ENCODE measurements around the gene MYO19.
"Not testable (repeated sequence)": the region's sequence is repeated elsewhere in the genome, so short reads cannot be mapped to it uniquely, and the experiment has no call there.

The MYO19 gene

GRCh38 chr17:36527621-36528250 lies 6.9 kb downstream of the MYO19 start:
- DNase-seq = peak; percentile 59

GRCh38 chr17:36525888-36526287 lies 8.8 kb downstream of the MYO19 start:
- peak; percentile 27 for DNase-seq

- peak; percentile 50 for DNase-seq
Measured at GRCh38 chr17:36525113-36525512, 9.6 kb downstream of the MYO19 start.

- peak; percentile 61 for DNase-seq
Measured at GRCh38 chr17:36524428-36524876, 10.2 kb downstream of the MYO19 start.

- DNase-seq = no peak
Measured at GRCh38 chr17:36523113-36523512, 11.6 kb downstream of the MYO19 start.

GRCh38 chr17:36515837-36516236 lies 18.8 kb downstream of the MYO19 start:
- peak; percentile 44 for DNase-seq

- peak; percentile 27 for DNase-seq
Measured at GRCh38 chr17:36514856-36515255, 19.8 kb downstream of the MYO19 start.

GRCh38 chr17:36512641-36513040 lies 22.0 kb downstream of the MYO19 start:
- DNase-seq = peak; percentile 33

GRCh38 chr17:36511216-36511615 lies 23.5 kb downstream of the MYO19 start:
- no peak for DNase-seq

GRCh38 chr17:36510636-36511035 lies 24.0 kb downstream of the MYO19 start:
- no peak for DNase-seq

- no peak for DNase-seq
Measured at GRCh38 chr17:36509272-36509985, 25.2 kb downstream of the MYO19 start.

GRCh38 chr17:36508439-36508838 lies 26.2 kb downstream of the MYO19 start:
- not testable (repeated sequence) for DNase-seq

- DNase-seq = peak; percentile 8
Measured at GRCh38 chr17:36507266-36507665, 27.4 kb downstream of the MYO19 start.

- DNase-seq = peak; percentile 37
Measured at GRCh38 chr17:36506831-36507230, 27.8 kb downstream of the MYO19 start.

- peak; percentile 54 for DNase-seq
Measured at GRCh38 chr17:36506249-36506826, 28.3 kb downstream of the MYO19 start.

- DNase-seq = peak; percentile 58
Measured at GRCh38 chr17:36505171-36505570, 29.5 kb downstream of the MYO19 start.

- DNase-seq = peak; percentile 17
Measured at GRCh38 chr17:36504156-36504545, 30.5 kb downstream of the MYO19 start.

- DNase-seq = peak; percentile 25
Measured at GRCh38 chr17:36503456-36504155, 31.1 kb downstream of the MYO19 start.

- DNase-seq = peak; percentile 55
Measured at GRCh38 chr17:36501963-36502362, 32.7 kb downstream of the MYO19 start.

GRCh38 chr17:36501351-36501750 lies 33.3 kb downstream of the MYO19 start:
- DNase-seq = peak; percentile 59

- peak; percentile 60 for DNase-seq
Measured at GRCh38 chr17:36500745-36501225, 33.9 kb downstream of the MYO19 start.

GRCh38 chr17:36498560-36499300 lies 35.9 kb downstream of the MYO19 start:
- peak; percentile 45 for DNase-seq

- peak; percentile 46 for DNase-seq
Measured at GRCh38 chr17:36498155-36498554, 36.5 kb downstream of the MYO19 start.
